ENCODE measurements around the gene TMEM250. TPM values are rescaled to one million over a fixed set of nuclear protein-coding genes. Genes with fewer than 3 reads are reported as not detected.
A peak's percentile ranks its signal among the peaks of the same experiment; 100 is the strongest.

The TMEM250 gene
- total RNA-seq, 4 donors from 2014 or later: 34.3 to 59.4 (median 43.4) TPM

DNA sequence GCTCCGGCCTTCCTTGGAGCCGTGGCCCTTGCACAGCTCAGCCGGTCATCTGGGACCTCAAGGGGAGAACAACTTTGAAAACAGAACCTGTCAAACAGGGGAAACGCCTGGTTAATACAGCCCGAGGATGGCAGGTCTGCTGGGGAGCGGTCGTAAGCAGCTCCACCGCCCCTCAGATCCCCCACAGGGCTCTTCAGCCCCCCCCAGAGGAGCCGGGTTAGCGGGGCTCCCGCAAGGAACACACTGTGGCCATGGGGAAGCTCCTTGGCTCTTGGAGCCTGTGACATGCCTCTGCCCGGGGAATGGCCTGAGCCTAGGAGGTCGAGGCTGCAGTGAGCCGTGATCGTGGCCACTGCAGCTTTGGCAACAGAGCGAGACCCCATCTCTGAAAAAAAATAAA lies 6.8 kb downstream of the TMEM250 start:
- no peaks in the 10 kb centered on the region for H3K27me3 ChIP-seq
- H3K9me3 ChIP-seq: no peaks in the 10 kb centered on the region
- H3K27ac ChIP-seq: no peak overlapping the region
- H3K4me1 ChIP-seq: peaks cover 42 to 74% (median 50%) of the 10 kb centered on the region in 3 donors
- intact Hi-C loops (cut with DNase I): no loop called here
- 48 to 57% methylated on average over 7 to 9 of the region's 16 CpGs for WGBS, 2 donors
- no peak for DNase-seq
- TF ChIP-seq POLR2A (IDR thresholded peaks at IDR 0.05): no peak
- TF ChIP-seq, protein P1, sequence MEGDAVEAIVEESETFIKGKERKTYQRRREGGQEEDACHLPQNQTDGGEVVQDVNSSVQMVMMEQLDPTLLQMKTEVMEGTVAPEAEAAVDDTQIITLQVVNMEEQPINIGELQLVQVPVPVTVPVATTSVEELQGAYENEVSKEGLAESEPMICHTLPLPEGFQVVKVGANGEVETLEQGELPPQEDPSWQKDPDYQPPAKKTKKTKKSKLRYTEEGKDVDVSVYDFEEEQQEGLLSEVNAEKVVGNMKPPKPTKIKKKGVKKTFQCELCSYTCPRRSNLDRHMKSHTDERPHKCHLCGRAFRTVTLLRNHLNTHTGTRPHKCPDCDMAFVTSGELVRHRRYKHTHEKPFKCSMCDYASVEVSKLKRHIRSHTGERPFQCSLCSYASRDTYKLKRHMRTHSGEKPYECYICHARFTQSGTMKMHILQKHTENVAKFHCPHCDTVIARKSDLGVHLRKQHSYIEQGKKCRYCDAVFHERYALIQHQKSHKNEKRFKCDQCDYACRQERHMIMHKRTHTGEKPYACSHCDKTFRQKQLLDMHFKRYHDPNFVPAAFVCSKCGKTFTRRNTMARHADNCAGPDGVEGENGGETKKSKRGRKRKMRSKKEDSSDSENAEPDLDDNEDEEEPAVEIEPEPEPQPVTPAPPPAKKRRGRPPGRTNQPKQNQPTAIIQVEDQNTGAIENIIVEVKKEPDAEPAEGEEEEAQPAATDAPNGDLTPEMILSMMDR (IDR thresholded peaks at IDR 0.05): no peak
- peaks cover 12 to 30% (median 14%) of the 10 kb centered on the region in 3 donors for H3K36me3 ChIP-seq
- no peak overlapping the region for H3K4me3 ChIP-seq

DNA sequence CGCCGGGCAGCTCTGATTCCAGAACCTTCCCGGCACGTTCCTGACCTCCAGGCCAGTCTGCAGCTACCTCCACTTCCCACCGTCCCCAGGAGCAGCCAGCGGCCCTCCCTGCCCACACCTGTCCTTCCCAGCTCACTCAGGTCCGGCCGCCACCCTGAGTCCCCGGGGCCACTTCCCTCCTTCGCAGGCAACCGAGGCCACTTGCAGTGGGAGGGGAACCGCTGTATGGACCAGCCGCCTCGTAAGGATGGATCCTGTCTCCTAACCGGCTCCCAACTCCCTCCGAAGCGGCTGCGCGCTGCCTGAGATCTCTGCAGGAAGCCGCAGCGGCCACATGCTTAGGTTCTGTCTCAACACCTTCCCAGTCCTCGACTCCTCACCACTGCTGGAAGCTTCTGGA lies 7.5 kb downstream of the TMEM250 start:
- Histone ChIP-seq H3K27me3 (no peaks in the 10 kb centered on the region), H3K4me3 (no peak overlapping the region), H3K4me1 (peaks cover 38 to 74% (median 53%) of the 10 kb centered on the region in 3 donors), H3K27ac (peak overlapping the region in 2 of 4 donors; percentile 94 to 96), H3K9me3 (no peaks in the 10 kb centered on the region), H3K36me3 (peaks cover 7 to 23% (median 8%) of the 10 kb centered on the region in 3 donors)
- TF ChIP-seq, protein P1 (IDR thresholded peaks at IDR 0.05): no peak
- TF ChIP-seq POLR2A (IDR thresholded peaks at IDR 0.05): no peak
- 88 to 100% methylated on average over 3 to 14 of the region's 22 CpGs for WGBS, 2 donors
- intact Hi-C loops (cut with DNase I): no loop called here
- DNase-seq: no peak

DNA sequence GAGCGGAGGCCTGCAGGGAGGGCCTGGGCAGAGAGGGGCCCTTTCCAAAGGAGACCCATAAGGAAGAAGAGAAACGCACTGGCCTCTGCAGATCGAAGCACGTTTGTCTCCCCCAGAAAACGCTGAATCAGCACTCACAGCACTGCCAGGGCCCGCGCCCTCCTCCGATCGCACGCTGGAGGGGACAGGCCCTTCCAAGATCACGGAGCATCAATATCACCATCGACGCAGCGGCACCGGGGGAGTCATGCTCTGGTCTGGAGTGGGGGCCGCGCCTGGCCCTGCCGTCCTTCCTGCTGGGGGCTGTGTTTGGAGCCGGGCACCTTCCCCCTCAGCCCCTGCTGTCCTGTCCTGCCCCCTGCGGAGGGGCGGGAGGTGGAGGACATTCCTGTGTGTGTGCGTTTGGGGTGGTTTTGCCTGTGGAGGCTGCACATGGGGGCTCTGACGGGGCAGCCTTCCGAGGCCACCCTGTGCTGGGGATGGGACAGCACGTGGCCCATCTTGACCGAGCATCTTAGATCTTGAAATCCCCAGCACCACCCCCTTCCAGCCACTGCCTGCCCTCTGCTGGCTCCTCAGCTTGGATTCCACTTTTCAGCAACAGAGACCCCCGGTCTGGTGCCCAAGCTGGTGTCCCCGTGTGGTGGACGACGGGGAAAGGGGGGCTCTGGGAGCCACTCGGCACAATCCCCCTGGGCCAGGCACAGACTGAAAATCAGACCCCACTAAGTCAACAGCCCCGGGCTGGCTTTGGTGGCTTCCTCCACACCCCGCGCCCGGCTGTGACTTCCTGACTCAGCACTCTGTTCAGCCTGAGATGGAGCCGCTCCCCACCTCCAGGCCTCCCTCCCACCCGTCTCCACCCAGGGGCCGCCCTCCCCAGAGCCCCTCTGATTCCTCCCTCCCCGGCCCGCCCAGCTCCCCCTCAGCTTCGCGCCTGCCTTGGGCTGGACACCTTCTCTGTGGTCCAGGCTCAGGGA lies 8.3 kb downstream of the TMEM250 start:
- H3K4me1 ChIP-seq: peaks cover 46 to 78% (median 62%) of the 10 kb centered on the region in 3 donors
- H3K27me3 ChIP-seq: peaks cover 0 to 2% (median 0%) of the 10 kb centered on the region in 4 donors
- peak overlapping the region; percentile 64 to 96 (median 92) for H3K27ac ChIP-seq
- DNase-seq: no peak
- no peaks in the 10 kb centered on the region for H3K9me3 ChIP-seq
- H3K4me3 ChIP-seq: peak overlapping the region; percentile 15 to 63 (median 44)
- WGBS, 2 donors: 3 to 21% methylated on average over 20 to 22 of the region's 42 CpGs
- peaks cover 0 to 15% (median 0%) of the 10 kb centered on the region in 3 donors for H3K36me3 ChIP-seq
- intact Hi-C loops (cut with DNase I): no loop called here
- TF ChIP-seq, protein P1 (IDR thresholded peaks at IDR 0.05): peak in 1 of 6 experiments; percentile 16
- no peak for TF ChIP-seq POLR2A (IDR thresholded peaks at IDR 0.05)

DNA sequence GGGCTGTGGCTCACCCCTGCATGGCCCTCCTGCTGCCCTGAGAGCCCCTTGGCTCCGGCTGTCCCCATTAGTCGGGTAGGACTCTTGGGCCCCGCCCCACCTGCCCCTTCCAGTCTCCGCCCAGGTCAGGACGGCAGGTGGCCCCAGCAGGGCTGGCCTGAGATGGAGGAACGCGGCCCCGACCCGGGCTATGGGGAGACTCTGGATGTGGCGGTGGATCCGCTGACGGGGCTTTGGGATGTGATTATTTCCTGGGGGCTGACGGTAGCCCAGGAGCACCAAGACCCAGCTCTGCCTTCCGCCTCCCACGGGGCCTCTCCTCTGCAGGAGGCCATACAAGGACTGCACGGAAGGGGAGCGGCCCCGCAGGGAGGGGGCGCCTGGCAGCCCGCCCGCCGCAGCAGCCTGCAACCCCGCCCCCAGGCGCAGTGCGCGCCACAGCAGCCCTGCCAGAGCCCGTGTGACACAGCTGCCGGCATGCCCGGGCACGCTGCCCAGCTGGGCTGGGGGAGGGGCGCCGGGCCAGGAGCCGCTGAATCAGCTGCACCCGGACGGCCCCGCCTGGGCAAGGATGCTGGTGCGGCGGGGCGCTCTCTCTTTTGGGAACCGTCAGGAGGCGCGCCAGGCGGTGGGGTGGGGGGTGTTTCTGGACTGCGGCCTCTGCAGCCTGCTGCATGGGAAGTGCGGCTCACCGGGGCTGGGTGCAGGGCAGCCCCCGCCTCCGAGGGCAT lies 9.2 kb downstream of the TMEM250 start:
- Histone ChIP-seq H3K9me3 (no peaks in the 10 kb centered on the region), H3K4me1 (peaks cover 55 to 86% (median 70%) of the 10 kb centered on the region in 3 donors), H3K4me3 (peak overlapping the region; percentile 15 to 63 (median 44)), H3K27ac (peak overlapping the region; percentile 90 to 96 (median 93)), H3K36me3 (peaks cover 0 to 6% (median 0%) of the 10 kb centered on the region in 3 donors), H3K27me3 (peaks cover 0 to 9% (median 0%) of the 10 kb centered on the region in 4 donors)
- intact Hi-C loops (cut with DNase I): no loop called here
- TF ChIP-seq, protein P1 (IDR thresholded peaks at IDR 0.05): peak in 3 of 6 experiments; percentile 13 to 21 (median 16)
- TF ChIP-seq POLR2A (IDR thresholded peaks at IDR 0.05): peak in 2 of 4 donors; percentile 31 to 39
- 0% methylated on average over 10 of the region's 48 CpGs; no CpG with 5 or more reads in 1 of the 2 donors for WGBS, 2 donors
- DNase-seq: peak; percentile 64
